Neuronal stem cell (in vitro differentiated cells): ENCODE measurements around the gene RAP1A.

ENCODE experiments used
- DNase-seq: peaks from one replicate; pipeline ENCODE4 v3.0.0-alpha.2; 2013; ENCODE audit warnings: low spot score
- H2AFZ ChIP-seq: one replicate; pipeline ENCODE4 v1.6.1; 2013; ENCODE audit warnings: mild to moderate bottlenecking, low read length, inconsistent platforms
- H2AK5ac ChIP-seq: 2 replicates; pipeline ENCODE4 v1.6.1; 2013; ENCODE audit warnings: low read depth, mild to moderate bottlenecking, inconsistent platforms, low read length, moderate library complexity, mixed read lengths
- H2BK120ac ChIP-seq: 2 replicates; pipeline ENCODE4 v1.6.1; 2013; ENCODE audit warnings: low read depth, mild to moderate bottlenecking, inconsistent platforms, low read length, moderate library complexity, mixed read lengths
- H2BK12ac ChIP-seq: one replicate; pipeline ENCODE4 v1.6.1; 2013; ENCODE audit warnings: low read length, inconsistent platforms
- H2BK15ac ChIP-seq: 2 replicates; pipeline ENCODE4 v1.6.1; 2013; ENCODE audit warnings: mild to moderate bottlenecking, low read length, inconsistent platforms, mixed read lengths
- H2BK5ac ChIP-seq: one replicate; pipeline ENCODE4 v1.6.1; 2013; ENCODE audit warnings: inconsistent platforms, mild to moderate bottlenecking, low read length, moderate library complexity
- H3K14ac ChIP-seq: one replicate; pipeline ENCODE4 v1.6.1; 2013; ENCODE audit warnings: low read length, inconsistent platforms
- H3K18ac ChIP-seq: 2 replicates; pipeline ENCODE4 v1.6.1; 2013; ENCODE audit warnings: low read length, inconsistent platforms
- H3K23ac ChIP-seq: 2 replicates; pipeline ENCODE4 v1.6.1; 2013; ENCODE audit warnings: low read depth, mild to moderate bottlenecking, mixed read lengths, low read length, inconsistent platforms; ENCODE audit not compliant: poor library complexity
- H3K27ac ChIP-seq: replicated peaks from 3 replicates; pipeline ENCODE4 v1.5.1; 2013; ENCODE audit warnings: low read length, inconsistent platforms
- H3K27me3 ChIP-seq, 3 experiments: 2 replicates each; pipeline ENCODE4 v1.6.1; 2013; ENCODE audit warnings: low read length in 3 of 3, mild to moderate bottlenecking in 2 of 3, inconsistent platforms in 1 of 3, low read depth in 1 of 3, mixed read lengths in 1 of 3, moderate library complexity in 1 of 3; ENCODE audit not compliant: control insufficient read depth in 3 of 3, insufficient read depth in 3 of 3
- H3K36me3 ChIP-seq, 2 donors: replicated peaks in 1 of 2; 2 replicates each; pipeline ENCODE4 v1.6.1; 2013; ENCODE audit warnings: low read length in 2 of 2; ENCODE audit not compliant: control insufficient read depth in 2 of 2, insufficient read depth in 2 of 2
- H3K4ac ChIP-seq: 2 replicates; pipeline ENCODE4 v1.6.1; 2013; ENCODE audit warnings: inconsistent platforms, mild to moderate bottlenecking, low read length, moderate library complexity
- H3K4me1 ChIP-seq, 2 donors: 1 replicate in 1 of 2; 2 replicates in 1 of 2; pipeline ENCODE4 v1.6.1; 2013; ENCODE audit warnings: low read length in 2 of 2, low read depth in 1 of 2; ENCODE audit not compliant: control insufficient read depth in 2 of 2, insufficient read depth in 1 of 2
- H3K4me2 ChIP-seq: one replicate; pipeline ENCODE4 v1.6.1; 2013; ENCODE audit warnings: mild to moderate bottlenecking, low read length, inconsistent platforms; ENCODE audit not compliant: insufficient read depth, poor library complexity, severe bottlenecking
- H3K4me3 ChIP-seq, 2 donors: 2 replicates each; pipeline ENCODE4 v1.5.1; 2013; ENCODE audit warnings: low read length in 2 of 2, mild to moderate bottlenecking in 2 of 2, inconsistent platforms in 1 of 2, moderate library complexity in 1 of 2
- H3K79me1 ChIP-seq: one replicate; pipeline ENCODE4 v1.6.1; 2013; ENCODE audit warnings: low read depth, mild to moderate bottlenecking, inconsistent platforms, low read length, moderate library complexity
- H3K9ac ChIP-seq: one replicate; pipeline ENCODE4 v1.6.1; 2013; ENCODE audit warnings: mild to moderate bottlenecking, low read depth, low read length, inconsistent platforms; ENCODE audit not compliant: poor library complexity
- H3K9me3 ChIP-seq, 2 donors: replicated peaks in 1 of 2; 2 replicates each; pipeline versions ENCODE3 to v1.6.1; 2013; ENCODE audit warnings: low read length in 2 of 2, mild to moderate bottlenecking in 2 of 2, inconsistent platforms in 1 of 2, low read depth in 1 of 2, mixed read lengths in 1 of 2, moderate library complexity in 1 of 2; ENCODE audit not compliant: control insufficient read depth in 2 of 2, insufficient read depth in 1 of 2
- H4K8ac ChIP-seq: one replicate; pipeline ENCODE4 v1.6.1; 2013; ENCODE audit warnings: low read depth, mild to moderate bottlenecking, inconsistent platforms, low read length, moderate library complexity
- H4K91ac ChIP-seq: one replicate; pipeline ENCODE4 v1.6.1; 2013; ENCODE audit warnings: low read length, low read depth, mild to moderate bottlenecking, inconsistent platforms; ENCODE audit not compliant: poor library complexity
- WGBS, 2 donors: extraction: QIAGEN DNeasy Blood & Tissue Kit; methylation state at CpG; one replicate each; pipeline ENCODE4 v1.1.7; 2013; ENCODE audit warnings: missing lambda C conversion rate in 2 of 2, mixed read lengths in 1 of 2; ENCODE audit not compliant: insufficient read length in 2 of 2, insufficient replicate concordance in 1 of 2; ENCODE audit errors: extremely low coverage in 2 of 2; 5-methylcytosine and 5-hydroxymethylcytosine counted together

Gene RAP1A

GRCh38 chr1:111702504-111703050 is 83.0 kb downstream of the RAP1A start:
- Histone ChIP-seq H3K36me3 (peaks cover 9 to 98% of the 10 kb centered on the region in 2 donors), H3K27me3 (no peaks in the 10 kb centered on the region), H3K14ac (no peak overlapping the region), H2BK5ac (no peak overlapping the region), H2AK5ac (no peak overlapping the region), H3K4me1 (no peaks in the 10 kb centered on the region), H3K9ac (no peak overlapping the region), H3K4me2 (no peak overlapping the region), H4K8ac (no peak overlapping the region), H3K79me1 (no peaks in the 10 kb centered on the region), H3K4me3 (no peak overlapping the region), H3K9me3 (no peaks in the 10 kb centered on the region), H2BK15ac (no peak overlapping the region), H3K27ac (no peak overlapping the region), H3K4ac (no peak overlapping the region), H2AFZ (no peak overlapping the region), H3K23ac (no peak overlapping the region), H3K18ac (no peak overlapping the region), H2BK120ac (no peak overlapping the region), H2BK12ac (no peak overlapping the region), H4K91ac (no peak overlapping the region)
- no peak for DNase-seq
- whole genome bisulfite sequencing, 2 donors, result no CpG with 5 or more reads among the region's 5 CpGs

DNA sequence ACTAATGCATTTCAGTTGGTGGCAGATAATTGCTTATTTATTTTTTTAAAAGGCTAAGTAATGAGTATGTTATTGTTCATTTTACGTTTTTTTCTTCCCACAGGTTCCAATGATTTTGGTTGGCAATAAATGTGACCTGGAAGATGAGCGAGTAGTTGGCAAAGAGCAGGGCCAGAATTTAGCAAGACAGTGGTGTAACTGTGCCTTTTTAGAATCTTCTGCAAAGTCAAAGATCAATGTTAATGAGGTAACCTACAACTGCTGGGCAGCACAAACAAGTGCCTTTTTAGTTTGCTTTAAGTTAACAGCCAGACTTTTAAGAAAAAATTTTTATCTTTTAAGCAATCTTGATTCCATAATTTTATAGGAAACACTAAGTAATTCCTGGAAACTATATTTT is 84.7 kb downstream of the RAP1A start:
- no peak overlapping the region for H3K18ac ChIP-seq
- DNase-seq, result no peak
- no peak overlapping the region for H2AFZ ChIP-seq
- H3K27me3 ChIP-seq, result no peaks in the 10 kb centered on the region
- no peak overlapping the region for H3K4me2 ChIP-seq
- no peak overlapping the region for H2BK120ac ChIP-seq
- no CpG with 5 or more reads among the region's 2 CpGs for WGBS, 2 donors
- H2BK15ac ChIP-seq, result no peak overlapping the region
- no peak overlapping the region for H2AK5ac ChIP-seq
- no peak overlapping the region for H3K4me3 ChIP-seq
- H4K91ac ChIP-seq, result no peak overlapping the region
- H3K4me1 ChIP-seq, result no peaks in the 10 kb centered on the region
- H3K23ac ChIP-seq, result no peak overlapping the region
- no peak overlapping the region for H2BK5ac ChIP-seq
- H3K14ac ChIP-seq, result no peak overlapping the region
- H3K9me3 ChIP-seq, result no peaks in the 10 kb centered on the region
- peaks cover 9 to 98% of the 10 kb centered on the region in 2 donors for H3K36me3 ChIP-seq
- H3K27ac ChIP-seq, result no peak overlapping the region
- H3K79me1 ChIP-seq, result no peaks in the 10 kb centered on the region
- no peak overlapping the region for H3K9ac ChIP-seq
- no peak overlapping the region for H4K8ac ChIP-seq
- no peak overlapping the region for H3K4ac ChIP-seq
- H2BK12ac ChIP-seq, result no peak overlapping the region

DNA sequence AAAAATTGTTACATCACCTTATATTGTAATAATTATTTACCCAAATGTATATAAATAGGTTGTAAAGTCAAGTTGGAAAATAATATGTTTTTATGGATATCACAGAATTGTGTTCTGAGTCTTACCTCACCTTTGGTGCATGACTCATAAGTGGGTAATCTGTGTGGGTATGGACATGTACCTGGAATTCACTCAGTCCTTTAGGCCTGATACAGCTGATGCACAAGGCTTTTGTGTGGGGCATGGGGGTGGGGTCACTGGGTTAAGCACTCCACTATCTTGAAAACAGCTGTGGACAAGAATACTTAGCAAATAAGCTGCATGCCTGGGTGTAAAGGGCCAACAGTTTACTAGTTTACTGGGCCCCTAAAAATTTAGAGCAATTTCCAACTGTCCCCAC is 85.2 kb downstream of the RAP1A start:
- no peak overlapping the region for H2AFZ ChIP-seq
- no peak overlapping the region for H2BK5ac ChIP-seq
- no peak overlapping the region for H2AK5ac ChIP-seq
- H4K8ac ChIP-seq, result no peak overlapping the region
- no peak for DNase-seq
- H3K9ac ChIP-seq, result no peak overlapping the region
- H3K18ac ChIP-seq, result no peak overlapping the region
- H2BK15ac ChIP-seq, result no peak overlapping the region
- no peaks in the 10 kb centered on the region for H3K27me3 ChIP-seq
- no peak overlapping the region for H2BK120ac ChIP-seq
- no peak overlapping the region for H3K23ac ChIP-seq
- H4K91ac ChIP-seq, result no peak overlapping the region
- no peak overlapping the region for H3K14ac ChIP-seq
- no peak overlapping the region for H3K27ac ChIP-seq
- H3K4ac ChIP-seq, result no peak overlapping the region
- H3K36me3 ChIP-seq, result peaks cover 9 to 94% of the 10 kb centered on the region in 2 donors
- H3K4me3 ChIP-seq, result no peak overlapping the region
- no peak overlapping the region for H3K4me2 ChIP-seq
- no peaks in the 10 kb centered on the region for H3K79me1 ChIP-seq
- H3K9me3 ChIP-seq, result no peaks in the 10 kb centered on the region
- no peak overlapping the region for H2BK12ac ChIP-seq
- no peaks in the 10 kb centered on the region for H3K4me1 ChIP-seq

GRCh38 chr1:111705841-111706240 is 86.3 kb downstream of the RAP1A start:
- no peak overlapping the region for H4K91ac ChIP-seq
- no peak overlapping the region for H3K14ac ChIP-seq
- no peak for DNase-seq
- H3K4me1 ChIP-seq, result no peaks in the 10 kb centered on the region
- H3K27ac ChIP-seq, result no peak overlapping the region
- no peak overlapping the region for H3K9ac ChIP-seq
- H2BK120ac ChIP-seq, result no peak overlapping the region
- no peak overlapping the region for H3K23ac ChIP-seq
- H3K27me3 ChIP-seq, result no peaks in the 10 kb centered on the region
- H3K36me3 ChIP-seq, result peaks cover 6 to 86% of the 10 kb centered on the region in 2 donors
- no peak overlapping the region for H2AFZ ChIP-seq
- H2BK15ac ChIP-seq, result no peak overlapping the region
- no peaks in the 10 kb centered on the region for H3K9me3 ChIP-seq
- WGBS, 2 donors, result no CpG with 5 or more reads among the region's 3 CpGs
- H3K4me3 ChIP-seq, result no peak overlapping the region
- no peak overlapping the region for H3K4me2 ChIP-seq
- no peak overlapping the region for H3K18ac ChIP-seq
- no peak overlapping the region for H2BK12ac ChIP-seq
- no peak overlapping the region for H2AK5ac ChIP-seq
- H3K79me1 ChIP-seq, result no peaks in the 10 kb centered on the region
- H4K8ac ChIP-seq, result no peak overlapping the region
- H3K4ac ChIP-seq, result no peak overlapping the region
- H2BK5ac ChIP-seq, result no peak overlapping the region
